HL-60/S4 treated with retinoic acid at 250 ng/mL for 4 days and 3 days (cell line): Measurements from ENCODE around the gene APOC3.

Experiments
- in situ Hi-C: fragments of 300-500 bp; cut with MboI; formaldehyde crosslinking; loops from 2 replicates; pipeline ENCODE4 v1.7.0; 2022; ENCODE audit warnings: low sequenced_read_pairs

APOC3 gene

GRCh38 chr11:116869610-116870009, 39.9 kb downstream of the APOC3 start:
- in situ Hi-C loops = loop anchor here (10.0 kb wide), 1 partner anchor 235 kb away; no protein-coding TSS in a partner anchor

- in situ Hi-C loops = loop anchor here (10.0 kb wide), 1 partner anchor 235 kb away; no protein-coding TSS in a partner anchor
These were observed 40.3 kb downstream of the APOC3 start for GRCh38 chr11:116870054-116870453.

DNA sequence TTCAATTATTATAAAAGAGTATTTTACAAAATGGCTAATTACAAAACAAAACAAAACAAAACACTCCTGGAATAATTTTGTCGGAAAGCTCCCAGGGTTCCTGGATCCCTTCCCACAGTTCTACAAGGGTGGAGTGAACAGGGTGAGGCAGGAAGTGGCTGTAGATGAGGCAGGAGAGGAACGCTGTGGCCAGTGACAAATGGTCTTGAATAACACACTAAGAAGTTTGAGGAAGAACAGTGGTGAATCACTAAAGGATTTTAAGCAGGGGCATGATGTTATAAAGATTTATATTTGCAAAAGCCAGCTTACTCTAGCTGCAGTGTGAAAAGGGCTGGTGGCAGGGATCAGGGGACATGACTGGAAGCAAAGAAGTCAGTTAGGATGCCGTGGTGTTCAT, 41.5 kb downstream of the APOC3 start:
- in situ Hi-C loops = loop anchor here (10.0 kb wide), 1 partner anchor 234 kb away; no protein-coding TSS in a partner anchor

GRCh38 chr11:116873381-116873780, 43.7 kb downstream of the APOC3 start:
- in situ Hi-C loops = loop anchor here (10.0 kb wide), 1 partner anchor 231 kb away; no protein-coding TSS in a partner anchor

GRCh38 chr11:116874251-116874650, 44.5 kb downstream of the APOC3 start:
- in situ Hi-C loops = loop anchor here (10.0 kb wide), 1 partner anchor 231 kb away; no protein-coding TSS in a partner anchor

- in situ Hi-C loops = loop anchor here (10.0 kb wide), 1 partner anchor 230 kb away; no protein-coding TSS in a partner anchor
These were observed 45.5 kb downstream of the APOC3 start for GRCh38 chr11:116875194-116875593.

GRCh38 chr11:116876656-116877055, 46.9 kb downstream of the APOC3 start:
- in situ Hi-C loops = loop anchor here (10.0 kb wide), 1 partner anchor 228 kb away; no protein-coding TSS in a partner anchor

- in situ Hi-C loops = loop anchor here (10.0 kb wide), 1 partner anchor 225 kb away; no protein-coding TSS in a partner anchor
These were observed 50.3 kb downstream of the APOC3 start for GRCh38 chr11:116879800-116880625.

- in situ Hi-C loops = no loop called here
These were observed 51.4 kb downstream of the APOC3 start for GRCh38 chr11:116881143-116881542.

- in situ Hi-C loops = no loop called here
These were observed 52.7 kb downstream of the APOC3 start for GRCh38 chr11:116882386-116882785.
